Bronchial epithelial cell (primary cell): Measurements from ENCODE around the gene RNF220. TPM values are rescaled to one million over a fixed set of nuclear protein-coding genes. Genes with fewer than 3 reads are reported as not detected.

ENCODE experiments used
- DNase-seq: peaks from one replicate; pipeline ENCODE4 v3.0.0-alpha.2; 2010; ENCODE audit warnings: low read depth
- FAIRE-seq: peaks from 2 replicates; lab custom pipeline; 2011; peaks lifted over from hg19 to GRCh38; lab: Jason Lieb, UNC
- H3K27me3 ChIP-seq: 2 replicates; pipeline ENCODE4 v1.5.1; 2011; ENCODE audit warnings: low read length; ENCODE audit not compliant: control insufficient read depth, insufficient read depth
- H3K36me3 ChIP-seq: 2 replicates; pipeline ENCODE4 v1.5.1; 2011; ENCODE audit warnings: low read length; ENCODE audit not compliant: control insufficient read depth, insufficient read depth
- H3K4me3 ChIP-seq: 2 replicates; pipeline ENCODE4 v1.5.1; 2011; ENCODE audit warnings: mild to moderate bottlenecking, low read depth, low read length, control low read depth
- total RNA-seq: library from RNA; depleted of rRNA; stranded (reverse); fragments of >200 nt; gene quantifications from 2 replicates; pipeline ENCODE4 v1.2.1, GENCODE V29; 2014
- TF ChIP-seq, protein P1 (sequence below): IDR thresholded peaks from 2 replicates; pipeline ENCODE4 v1.5.1; 2011; ENCODE audit warnings: mild to moderate bottlenecking, moderate library complexity, low read length, control low read depth, inconsistent platforms; ENCODE audit not compliant: insufficient read depth, severe bottlenecking

The RNF220 gene
- total RNA-seq, 1 donor from 2014 or later = 94.5 TPM

DNA sequence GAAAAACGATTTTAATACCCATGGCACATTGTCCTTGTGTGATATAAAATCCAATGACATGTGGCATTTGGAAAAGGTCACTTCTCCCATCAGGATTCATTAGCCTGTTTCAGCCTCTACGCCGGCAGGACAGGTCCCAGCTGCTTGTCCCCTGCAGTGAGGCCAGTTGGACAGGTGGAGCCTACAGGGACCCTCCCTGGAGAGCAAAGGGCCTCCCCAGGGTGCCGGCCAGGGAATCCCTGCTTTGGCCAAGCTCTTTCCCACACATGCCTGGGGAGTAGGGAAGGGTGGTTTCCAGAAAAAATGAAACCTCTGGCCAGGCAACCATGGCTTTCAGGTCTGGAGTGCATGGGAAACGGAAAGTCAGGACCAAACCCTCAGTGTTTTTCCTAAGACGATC is 176.2 kb downstream of the RNF220 start:
- FAIRE-seq (no peak), DNase-seq (no peak)
- TF ChIP-seq, protein P1, sequence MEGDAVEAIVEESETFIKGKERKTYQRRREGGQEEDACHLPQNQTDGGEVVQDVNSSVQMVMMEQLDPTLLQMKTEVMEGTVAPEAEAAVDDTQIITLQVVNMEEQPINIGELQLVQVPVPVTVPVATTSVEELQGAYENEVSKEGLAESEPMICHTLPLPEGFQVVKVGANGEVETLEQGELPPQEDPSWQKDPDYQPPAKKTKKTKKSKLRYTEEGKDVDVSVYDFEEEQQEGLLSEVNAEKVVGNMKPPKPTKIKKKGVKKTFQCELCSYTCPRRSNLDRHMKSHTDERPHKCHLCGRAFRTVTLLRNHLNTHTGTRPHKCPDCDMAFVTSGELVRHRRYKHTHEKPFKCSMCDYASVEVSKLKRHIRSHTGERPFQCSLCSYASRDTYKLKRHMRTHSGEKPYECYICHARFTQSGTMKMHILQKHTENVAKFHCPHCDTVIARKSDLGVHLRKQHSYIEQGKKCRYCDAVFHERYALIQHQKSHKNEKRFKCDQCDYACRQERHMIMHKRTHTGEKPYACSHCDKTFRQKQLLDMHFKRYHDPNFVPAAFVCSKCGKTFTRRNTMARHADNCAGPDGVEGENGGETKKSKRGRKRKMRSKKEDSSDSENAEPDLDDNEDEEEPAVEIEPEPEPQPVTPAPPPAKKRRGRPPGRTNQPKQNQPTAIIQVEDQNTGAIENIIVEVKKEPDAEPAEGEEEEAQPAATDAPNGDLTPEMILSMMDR = no peak
- H3K4me3 ChIP-seq = no peak overlapping the region
- H3K27me3 ChIP-seq = peaks cover 6% of the 10 kb centered on the region
- no peaks in the 10 kb centered on the region for H3K36me3 ChIP-seq

DNA sequence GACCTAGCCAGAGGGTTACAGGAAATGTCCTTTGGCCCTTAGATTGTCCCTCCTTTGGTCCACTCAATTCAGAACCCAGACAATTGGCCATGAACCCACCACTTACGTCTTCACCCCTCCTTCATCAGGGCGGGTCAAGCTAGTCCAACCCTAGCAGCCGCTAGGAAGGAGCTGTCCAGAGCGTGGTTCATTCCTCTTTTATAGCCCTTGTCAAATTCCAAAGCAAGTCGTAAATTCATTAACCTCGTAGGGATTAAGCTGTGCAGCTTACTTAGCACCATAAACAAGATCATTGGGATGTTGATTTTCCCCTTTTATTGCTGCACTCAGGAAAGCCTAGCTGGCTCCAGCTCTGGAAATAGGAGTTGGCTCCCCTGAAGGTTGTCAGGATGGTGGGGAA is 179.1 kb downstream of the RNF220 start:
- FAIRE-seq (no peak), DNase-seq (no peak)
- Histone ChIP-seq H3K36me3 (no peaks in the 10 kb centered on the region), H3K27me3 (peaks cover 6% of the 10 kb centered on the region), H3K4me3 (no peak overlapping the region)
- TF ChIP-seq, protein P1 = no peak

DNA sequence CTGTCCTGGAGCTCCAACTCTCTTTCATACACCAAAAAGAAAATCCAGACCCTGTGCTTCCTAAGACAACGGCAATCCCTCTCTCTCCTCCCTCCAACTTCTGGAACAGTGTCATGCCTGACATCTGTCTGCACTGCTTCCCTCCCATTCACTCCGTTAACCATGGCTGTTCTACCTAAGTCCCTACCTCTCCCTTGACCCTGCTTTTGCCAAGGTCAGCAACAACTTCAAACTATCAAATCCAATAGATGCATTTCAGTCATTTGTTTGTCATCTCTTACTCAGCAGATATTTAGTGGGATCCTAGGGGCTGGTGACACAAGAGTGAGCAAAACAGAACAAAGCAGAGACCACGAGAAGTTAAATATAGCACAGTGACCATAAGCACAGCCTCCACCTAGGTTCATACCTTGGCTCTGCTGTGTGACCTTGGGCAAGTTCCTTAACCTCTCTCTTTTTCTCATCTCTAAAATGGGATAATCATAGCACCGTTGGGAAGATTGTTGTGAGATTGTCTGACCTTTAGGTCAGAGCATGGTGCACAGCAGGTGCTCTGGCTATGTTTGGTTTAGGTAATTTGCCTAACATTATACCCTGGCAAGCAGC is 180.4 kb downstream of the RNF220 start:
- TF ChIP-seq, protein P1 = no peak
- H3K36me3 ChIP-seq = no peaks in the 10 kb centered on the region
- H3K27me3 ChIP-seq = peaks cover 6% of the 10 kb centered on the region
- no peak overlapping the region for H3K4me3 ChIP-seq
- no peak for DNase-seq
- FAIRE-seq = peak; percentile 40

DNA sequence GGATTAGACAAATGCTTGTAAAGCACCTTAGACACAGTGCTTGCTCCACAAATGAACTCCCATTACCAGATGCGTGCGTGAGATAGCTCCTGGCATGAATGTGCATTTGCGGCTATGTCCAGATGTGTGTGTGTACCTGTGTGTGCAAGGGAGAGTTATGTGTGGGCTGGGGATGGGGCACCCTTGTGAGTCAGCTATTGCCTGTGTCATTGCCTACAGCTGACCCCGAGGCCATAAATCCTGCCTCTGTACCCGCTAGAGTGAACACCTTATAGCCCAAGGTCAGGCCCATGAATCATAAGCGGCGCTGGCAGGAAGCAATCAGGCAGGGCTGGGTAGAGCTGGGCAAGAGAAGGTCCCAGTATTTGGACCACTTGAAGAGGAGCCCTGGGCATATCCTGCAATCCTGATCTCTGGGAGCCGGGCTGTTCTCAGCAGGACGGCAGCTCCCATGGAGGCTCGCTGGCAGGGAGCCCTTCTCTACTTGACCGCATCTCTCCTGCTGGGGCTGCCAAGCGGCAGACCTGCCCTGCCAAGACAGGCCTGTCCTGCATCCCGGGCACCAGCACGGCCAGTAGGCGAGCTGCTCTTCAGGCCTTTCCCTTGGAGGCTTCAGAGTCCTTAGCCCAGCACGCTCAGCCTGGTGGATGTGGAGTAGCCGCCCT is 182.9 kb downstream of the RNF220 start:
- TF ChIP-seq, protein P1 = no peak
- peaks cover 6% of the 10 kb centered on the region for H3K27me3 ChIP-seq
- DNase-seq = no peak
- FAIRE-seq = no peak
- H3K36me3 ChIP-seq = no peaks in the 10 kb centered on the region
- H3K4me3 ChIP-seq = no peak overlapping the region

DNA sequence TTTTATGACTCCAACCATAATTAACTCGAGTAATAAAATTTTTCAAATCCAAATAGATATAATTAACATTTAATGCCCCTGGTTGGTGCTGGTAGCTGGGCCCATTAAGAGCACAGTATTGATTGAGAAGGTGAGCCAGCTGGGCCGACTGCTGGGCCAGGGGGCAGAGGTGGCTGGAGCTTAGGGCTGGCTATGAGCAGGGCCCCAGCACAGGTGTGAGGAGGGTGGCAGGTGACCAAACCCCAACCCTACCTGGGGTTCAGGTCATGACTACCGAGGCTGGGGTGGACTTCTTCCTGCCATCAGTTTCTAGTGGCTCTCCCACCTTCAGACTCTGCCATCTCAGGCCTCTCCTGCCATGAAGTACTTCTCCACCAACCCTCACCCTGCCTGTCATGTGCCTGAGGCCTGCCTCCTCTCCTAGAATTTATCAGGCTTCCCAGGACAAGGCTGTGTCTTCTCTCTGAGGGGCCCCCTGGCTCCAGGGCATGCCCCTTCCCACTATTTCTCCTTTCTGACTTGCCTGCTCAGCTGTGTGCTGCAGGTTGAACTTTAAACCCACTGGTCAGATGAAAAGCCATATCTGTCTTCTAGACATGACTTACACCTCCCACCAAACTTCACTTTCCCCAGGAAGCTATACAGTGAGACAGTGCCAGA is 183.6 kb downstream of the RNF220 start:
- no peak for DNase-seq
- TF ChIP-seq, protein P1 = no peak
- FAIRE-seq = no peak
- peaks cover 6% of the 10 kb centered on the region for H3K27me3 ChIP-seq
- H3K4me3 ChIP-seq = no peak overlapping the region
- no peaks in the 10 kb centered on the region for H3K36me3 ChIP-seq
